ENCODE results near the gene FBXL14. TPM values are rescaled to one million over a fixed set of nuclear protein-coding genes. Genes with fewer than 3 reads are reported as not detected.
"Not testable (repeated sequence)": the region's sequence is repeated elsewhere in the genome, so short reads cannot be mapped to it uniquely, and the experiment has no call there.

The FBXL14 gene
- total and polyA plus RNA-seq, 2 donors = 7.6 to 14.9 TPM

DNA sequence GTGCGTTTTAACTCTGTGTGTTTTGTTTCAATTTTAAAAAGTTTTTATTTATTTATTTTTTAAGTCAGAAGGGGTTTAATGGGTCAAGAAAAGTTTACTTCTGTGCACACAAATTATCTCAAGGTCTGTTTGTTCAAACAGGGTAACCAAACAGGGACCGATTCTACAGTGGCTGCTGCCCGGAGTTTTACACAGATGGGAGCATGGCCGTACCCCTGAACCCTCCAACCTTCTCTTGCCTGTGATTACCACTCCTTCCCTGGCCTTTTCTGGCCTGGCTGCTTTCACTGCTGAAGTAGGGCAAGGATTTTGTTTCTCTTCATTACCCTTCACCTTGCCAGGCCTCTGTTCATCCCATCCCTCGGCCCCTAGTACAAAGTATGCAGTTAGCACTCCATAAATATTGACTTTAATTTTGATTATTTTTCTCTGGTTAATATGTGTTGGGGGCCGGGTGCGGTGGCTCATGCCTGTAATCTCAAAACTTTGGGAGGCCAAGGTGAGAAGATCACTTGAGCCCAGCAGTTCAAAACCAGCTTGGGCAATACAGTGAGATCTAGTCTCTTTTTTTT is 15.8 kb upstream of the FBXL14 start:
- H3K4me3 ChIP-seq (ENCODE audit: low read length in 2 of 2) = no peak overlapping the region
- H3K4me1 ChIP-seq (ENCODE audit: control insufficient read depth in 2 of 2, insufficient read depth in 2 of 2, low read length in 2 of 2) = peaks cover 2 to 14% of the 10 kb centered on the region in 2 donors
- 97% methylated on average over 7 of the region's 7 CpGs for WGBS
- peaks cover 2 to 12% of the 10 kb centered on the region in 2 donors for H3K27me3 ChIP-seq (ENCODE audit: control insufficient read depth in 2 of 2, insufficient read depth in 1 of 2, low read length in 1 of 2)
- no peaks in the 10 kb centered on the region for H3K9me3 ChIP-seq (ENCODE audit: control insufficient read depth in 2 of 2, insufficient read depth in 1 of 2, low read length in 1 of 2)
- H3K27ac ChIP-seq (ENCODE audit: low read depth in 1 of 2, low read length in 1 of 2) = no peak overlapping the region
- DNase-seq (ENCODE audit: low read depth in 6 of 9, low spot score in 9 of 9) = no peak
- no peaks in the 10 kb centered on the region for H3K36me3 ChIP-seq (ENCODE audit: control insufficient read depth in 2 of 2, insufficient read depth in 2 of 2, low read length in 1 of 2)

DNA sequence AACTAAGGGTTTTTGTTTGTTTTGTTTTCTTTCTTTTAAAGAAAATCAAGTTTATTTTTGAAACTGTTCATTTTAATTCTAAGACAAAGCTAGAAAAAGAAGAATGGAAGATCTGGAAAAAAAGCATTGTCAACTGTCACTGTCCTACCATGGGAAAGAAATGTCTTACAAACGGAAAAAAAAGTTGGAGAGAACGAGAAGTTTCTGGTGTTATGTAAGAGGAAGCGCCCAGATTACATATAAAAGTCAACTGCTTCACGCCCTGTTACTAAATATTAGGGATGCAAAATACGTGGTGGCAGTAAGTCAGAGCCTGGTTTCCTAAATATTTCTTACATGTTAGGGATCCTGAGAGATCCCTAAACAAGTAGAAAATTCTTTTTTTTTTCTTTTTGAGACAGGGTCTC is 14.3 kb upstream of the FBXL14 start:
- Histone ChIP-seq H3K4me3 (ENCODE audit: low read length in 2 of 2) (no peak overlapping the region), H3K27ac (ENCODE audit: low read depth in 1 of 2, low read length in 1 of 2) (no peak overlapping the region), H3K36me3 (ENCODE audit: control insufficient read depth in 2 of 2, insufficient read depth in 2 of 2, low read length in 1 of 2) (no peaks in the 10 kb centered on the region), H3K27me3 (ENCODE audit: control insufficient read depth in 2 of 2, insufficient read depth in 1 of 2, low read length in 1 of 2) (peaks cover 2 to 12% of the 10 kb centered on the region in 2 donors), H3K4me1 (ENCODE audit: control insufficient read depth in 2 of 2, insufficient read depth in 2 of 2, low read length in 2 of 2) (peaks cover 2 to 20% of the 10 kb centered on the region in 2 donors), H3K9me3 (ENCODE audit: control insufficient read depth in 2 of 2, insufficient read depth in 1 of 2, low read length in 1 of 2) (no peaks in the 10 kb centered on the region)
- 55% methylated on average over 5 of the region's 5 CpGs for WGBS
- no peak for DNase-seq (ENCODE audit: low read depth in 6 of 9, low spot score in 9 of 9)

- 97% methylated on average over 3 of the region's 3 CpGs for WGBS
- H3K27me3 ChIP-seq (ENCODE audit: control insufficient read depth in 2 of 2, insufficient read depth in 1 of 2, low read length in 1 of 2) = peaks cover 2 to 12% of the 10 kb centered on the region in 2 donors
- no peak for DNase-seq (ENCODE audit: low read depth in 6 of 9, low spot score in 9 of 9)
- no peaks in the 10 kb centered on the region for H3K9me3 ChIP-seq (ENCODE audit: control insufficient read depth in 2 of 2, insufficient read depth in 1 of 2, low read length in 1 of 2)
- no peak overlapping the region for H3K4me3 ChIP-seq (ENCODE audit: low read length in 2 of 2)
- no peaks in the 10 kb centered on the region for H3K36me3 ChIP-seq (ENCODE audit: control insufficient read depth in 2 of 2, insufficient read depth in 2 of 2, low read length in 1 of 2)
- H3K27ac ChIP-seq (ENCODE audit: low read depth in 1 of 2, low read length in 1 of 2) = no peak overlapping the region
- peaks cover 2 to 20% of the 10 kb centered on the region in 2 donors for H3K4me1 ChIP-seq (ENCODE audit: control insufficient read depth in 2 of 2, insufficient read depth in 2 of 2, low read length in 2 of 2)
Measured at GRCh38 chr12:1607940-1608712, 13.7 kb upstream of the FBXL14 start.

DNA sequence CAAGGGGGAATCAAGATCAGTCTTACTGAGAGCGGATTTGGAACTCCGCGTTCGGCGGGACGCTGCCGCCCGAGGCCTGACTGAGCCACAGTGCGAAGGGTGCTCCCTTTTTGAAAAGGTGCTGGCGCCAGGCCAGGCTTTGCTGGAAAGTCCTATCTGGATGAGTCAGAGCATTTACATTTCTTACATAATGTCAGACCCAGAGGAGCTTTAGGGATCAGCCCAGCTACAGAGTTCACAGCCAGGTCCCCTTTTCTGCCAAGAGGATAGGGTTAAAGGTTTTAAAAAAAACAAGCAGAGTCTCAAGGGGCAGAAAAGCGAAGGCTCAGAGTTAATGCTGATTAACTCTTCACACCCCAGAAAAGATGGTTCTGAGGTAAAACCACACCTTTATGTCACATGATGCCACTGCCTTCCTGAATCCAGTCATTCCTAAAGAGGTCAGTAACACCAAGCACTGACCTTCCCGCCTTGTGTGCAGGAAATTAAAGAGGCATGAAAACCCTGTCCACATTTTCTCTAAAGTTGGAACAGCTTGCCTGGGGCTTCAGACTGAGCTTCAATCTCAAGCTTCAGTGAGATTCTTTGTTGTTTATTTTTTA is 11.7 kb upstream of the FBXL14 start:
- Histone ChIP-seq H3K27me3 (ENCODE audit: control insufficient read depth in 2 of 2, insufficient read depth in 1 of 2, low read length in 1 of 2) (peaks cover 2 to 12% of the 10 kb centered on the region in 2 donors), H3K4me1 (ENCODE audit: control insufficient read depth in 2 of 2, insufficient read depth in 2 of 2, low read length in 2 of 2) (peaks cover 4 to 32% of the 10 kb centered on the region in 2 donors), H3K27ac (ENCODE audit: low read depth in 1 of 2, low read length in 1 of 2) (peak overlapping the region; percentile 60 to 80), H3K36me3 (ENCODE audit: control insufficient read depth in 2 of 2, insufficient read depth in 2 of 2, low read length in 1 of 2) (no peaks in the 10 kb centered on the region), H3K4me3 (ENCODE audit: low read length in 2 of 2) (peak overlapping the region; percentile 26 to 42), H3K9me3 (ENCODE audit: control insufficient read depth in 2 of 2, insufficient read depth in 1 of 2, low read length in 1 of 2) (no peaks in the 10 kb centered on the region)
- DNase-seq (ENCODE audit: low read depth in 6 of 9, low spot score in 9 of 9) = peak in 1 of 9 donors; percentile 49
- WGBS = 47% methylated on average over 12 of the region's 12 CpGs

DNA sequence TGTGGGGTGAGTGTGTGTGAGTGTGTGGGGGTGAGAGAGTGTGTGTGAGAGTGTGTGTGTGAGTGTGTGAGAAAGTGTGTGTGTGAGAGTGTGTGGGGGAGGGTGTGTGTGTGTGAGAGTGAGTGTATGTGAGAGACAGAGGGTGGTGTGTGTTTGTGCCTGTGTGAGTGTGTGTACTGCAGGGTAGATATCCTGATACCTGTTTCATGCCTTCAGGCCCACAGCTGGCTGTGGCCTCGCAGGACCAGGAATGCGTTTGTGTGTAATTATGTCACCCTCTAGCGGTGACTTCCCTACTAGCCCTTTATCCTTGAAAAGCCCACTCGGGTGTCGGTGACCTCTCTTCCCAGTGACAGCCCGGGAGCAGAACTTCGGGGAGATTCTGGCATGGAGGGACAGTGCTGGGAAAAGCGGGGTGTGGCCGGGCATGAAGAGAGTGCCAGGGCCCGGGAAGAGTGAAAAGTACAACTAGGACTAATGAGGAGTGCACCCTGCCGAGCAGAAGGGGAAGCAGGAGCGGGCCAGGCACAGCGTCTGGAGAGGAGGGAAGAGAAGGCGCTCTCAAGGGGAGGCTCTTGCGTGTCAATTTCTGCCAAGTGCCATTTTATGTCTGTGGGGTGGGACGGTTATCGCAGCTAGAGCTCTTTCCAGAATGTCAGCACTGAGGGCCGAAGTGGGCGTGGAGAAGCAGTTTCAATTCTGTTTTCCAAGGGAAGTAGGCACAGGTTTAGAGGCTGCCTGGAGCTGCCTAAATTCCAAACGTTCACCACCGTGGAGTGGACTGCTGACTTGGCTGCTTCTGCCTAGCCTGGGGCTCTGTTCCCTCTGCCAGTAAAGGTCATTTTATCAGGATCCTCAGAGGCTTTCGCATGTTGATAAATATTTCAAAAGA is 11.0 kb upstream of the FBXL14 start:
- H3K36me3 ChIP-seq (ENCODE audit: control insufficient read depth in 2 of 2, insufficient read depth in 2 of 2, low read length in 1 of 2) = no peaks in the 10 kb centered on the region

DNA sequence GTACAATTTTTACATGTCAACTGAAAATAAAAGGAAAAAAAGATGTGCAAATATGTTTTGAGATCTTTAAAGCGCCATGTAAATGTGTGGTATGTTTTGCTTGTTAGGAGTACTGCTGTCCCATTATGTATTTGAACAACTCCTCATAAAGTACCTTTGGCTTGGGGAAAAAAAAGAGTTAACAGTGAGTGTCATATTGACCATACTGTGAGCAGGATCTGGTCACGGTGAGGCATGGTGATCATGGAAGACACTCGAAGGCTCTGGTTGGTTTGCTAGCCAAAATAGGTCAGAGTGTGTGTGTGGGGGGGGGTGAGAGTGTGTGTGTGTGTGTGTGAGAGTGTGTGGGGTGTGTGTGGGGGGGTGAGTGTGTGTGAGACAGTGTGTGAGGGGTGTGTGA is 10.1 kb upstream of the FBXL14 start:
- Histone ChIP-seq H3K4me1 (ENCODE audit: control insufficient read depth in 2 of 2, insufficient read depth in 2 of 2, low read length in 2 of 2) (peaks cover 4 to 34% of the 10 kb centered on the region in 2 donors), H3K27ac (ENCODE audit: low read depth in 1 of 2, low read length in 1 of 2) (no peak overlapping the region), H3K36me3 (ENCODE audit: control insufficient read depth in 2 of 2, insufficient read depth in 2 of 2, low read length in 1 of 2) (no peaks in the 10 kb centered on the region), H3K27me3 (ENCODE audit: control insufficient read depth in 2 of 2, insufficient read depth in 1 of 2, low read length in 1 of 2) (peaks cover 2 to 12% of the 10 kb centered on the region in 2 donors), H3K4me3 (ENCODE audit: low read length in 2 of 2) (no peak overlapping the region), H3K9me3 (ENCODE audit: control insufficient read depth in 2 of 2, insufficient read depth in 1 of 2, low read length in 1 of 2) (no peaks in the 10 kb centered on the region)
- WGBS = 94% methylated on average over 3 of the region's 3 CpGs
- DNase-seq (ENCODE audit: low read depth in 6 of 9, low spot score in 9 of 9) = no peak

More for the DNA sequence above, 11.0 kb upstream of the FBXL14 start:
- 4% methylated on average over 22 of the region's 22 CpGs for WGBS
- H3K4me1 ChIP-seq (ENCODE audit: control insufficient read depth in 2 of 2, insufficient read depth in 2 of 2, low read length in 2 of 2) = peaks cover 4 to 34% of the 10 kb centered on the region in 2 donors
- no peaks in the 10 kb centered on the region for H3K9me3 ChIP-seq (ENCODE audit: control insufficient read depth in 2 of 2, insufficient read depth in 1 of 2, low read length in 1 of 2)
- H3K27ac ChIP-seq (ENCODE audit: low read depth in 1 of 2, low read length in 1 of 2) = peak overlapping the region; percentile 60 to 80
- peaks cover 2 to 12% of the 10 kb centered on the region in 2 donors for H3K27me3 ChIP-seq (ENCODE audit: control insufficient read depth in 2 of 2, insufficient read depth in 1 of 2, low read length in 1 of 2)
- H3K4me3 ChIP-seq (ENCODE audit: low read length in 2 of 2) = peak overlapping the region; percentile 26 to 42
- peak in 8 of 9 donors; percentile 58 to 90 (median 84) for DNase-seq (ENCODE audit: low read depth in 6 of 9, low spot score in 9 of 9)

DNA sequence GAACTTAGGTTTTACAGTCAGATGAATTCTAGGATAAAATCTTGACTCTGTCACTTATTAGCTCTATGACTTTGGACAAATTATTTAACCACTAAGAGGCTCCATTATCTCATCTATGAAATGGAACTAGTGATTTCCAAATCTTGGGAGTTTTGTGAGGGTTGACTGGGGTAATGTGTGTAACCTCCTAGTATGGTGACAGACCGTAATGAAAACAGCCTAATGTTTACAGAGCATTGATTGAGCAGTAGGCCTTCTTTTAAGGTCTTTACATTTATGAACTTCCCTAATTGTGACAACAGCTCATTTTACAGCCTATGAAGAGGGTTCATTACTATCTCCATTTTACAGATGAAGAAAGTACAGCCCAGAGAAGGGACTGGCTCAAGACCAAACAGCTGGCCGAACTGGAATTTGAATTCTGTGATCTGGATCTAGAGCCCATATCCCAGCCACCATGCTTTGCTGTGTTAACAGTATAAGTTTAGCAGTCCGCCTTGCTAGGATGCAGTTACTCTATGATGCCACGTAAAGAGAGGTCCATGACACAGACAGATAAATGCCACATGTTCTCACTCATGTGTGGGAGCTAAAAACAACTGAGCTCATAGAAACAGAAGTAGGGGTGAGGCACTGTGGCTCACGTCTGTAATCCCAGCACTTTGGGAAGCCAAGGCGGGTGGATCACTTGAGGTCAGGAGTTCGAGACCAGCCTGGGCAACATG is 9.1 kb upstream of the FBXL14 start:
- no peak for DNase-seq (ENCODE audit: low read depth in 6 of 9, low spot score in 9 of 9)
- Histone ChIP-seq H3K27ac (ENCODE audit: low read depth in 1 of 2, low read length in 1 of 2) (no peak overlapping the region), H3K4me3 (ENCODE audit: low read length in 2 of 2) (no peak overlapping the region), H3K9me3 (ENCODE audit: control insufficient read depth in 2 of 2, insufficient read depth in 1 of 2, low read length in 1 of 2) (no peaks in the 10 kb centered on the region), H3K27me3 (ENCODE audit: control insufficient read depth in 2 of 2, insufficient read depth in 1 of 2, low read length in 1 of 2) (peaks cover 2 to 12% of the 10 kb centered on the region in 2 donors), H3K4me1 (ENCODE audit: control insufficient read depth in 2 of 2, insufficient read depth in 2 of 2, low read length in 2 of 2) (peaks cover 4 to 34% of the 10 kb centered on the region in 2 donors), H3K36me3 (ENCODE audit: control insufficient read depth in 2 of 2, insufficient read depth in 2 of 2, low read length in 1 of 2) (no peaks in the 10 kb centered on the region)
- WGBS = 99% methylated on average over 7 of the region's 7 CpGs

- not testable (repeated sequence) for H3K9me3 ChIP-seq (ENCODE audit: control insufficient read depth in 2 of 2, insufficient read depth in 1 of 2, low read length in 1 of 2); H3K27ac ChIP-seq (ENCODE audit: low read depth in 1 of 2, low read length in 1 of 2); H3K36me3 ChIP-seq (ENCODE audit: control insufficient read depth in 2 of 2, insufficient read depth in 2 of 2, low read length in 1 of 2); H3K4me3 ChIP-seq (ENCODE audit: low read length in 2 of 2); DNase-seq (ENCODE audit: low read depth in 6 of 9, low spot score in 9 of 9)
- Histone ChIP-seq H3K4me1 (ENCODE audit: control insufficient read depth in 2 of 2, insufficient read depth in 2 of 2, low read length in 2 of 2) (peaks cover 4 to 34% of the 10 kb centered on the region in 2 donors), H3K27me3 (ENCODE audit: control insufficient read depth in 2 of 2, insufficient read depth in 1 of 2, low read length in 1 of 2) (peaks cover 2 to 12% of the 10 kb centered on the region in 2 donors)
- 98% methylated on average over 9 of the region's 9 CpGs for WGBS
Measured at GRCh38 chr12:1602706-1603105, 8.3 kb upstream of the FBXL14 start.
